Measurements from ENCODE around the gene IL15RA.

The IL15RA gene

GRCh38 chr10:5977471-5978229 is at the start of gene IL15RA:
TSS of gene IL15RA (minus strand) at chr10:5977543. CDS start at chr10:5977492, 51 bp downstream.
- peak within 1 kb of the TSS; percentile 73 for H3K4me3 ChIP-seq (ENCODE audit: low read depth, low read length)

- no peak overlapping the region for H3K4me3 ChIP-seq (ENCODE audit: low read depth, low read length)
These were observed 48.4 kb upstream of the IL15RA start for GRCh38 chr10:6025683-6026255.

GRCh38 chr10:6024334-6024682 is 47.0 kb upstream of the IL15RA start:
- no peak overlapping the region for H3K4me3 ChIP-seq (ENCODE audit: low read depth, low read length)

GRCh38 chr10:6023661-6024333 is 46.5 kb upstream of the IL15RA start:
- no peak overlapping the region for H3K4me3 ChIP-seq (ENCODE audit: low read depth, low read length)

- no peak overlapping the region for H3K4me3 ChIP-seq (ENCODE audit: low read depth, low read length)
These were observed 45.3 kb upstream of the IL15RA start for GRCh38 chr10:6022660-6023059.

GRCh38 chr10:6020826-6021225 is 43.5 kb upstream of the IL15RA start:
- H3K4me3 ChIP-seq (ENCODE audit: low read depth, low read length), result no peak overlapping the region

- no peak overlapping the region for H3K4me3 ChIP-seq (ENCODE audit: low read depth, low read length)
These were observed 42.5 kb upstream of the IL15RA start for GRCh38 chr10:6019796-6020195.

GRCh38 chr10:6019010-6019782 is 41.9 kb upstream of the IL15RA start:
- H3K4me3 ChIP-seq (ENCODE audit: low read depth, low read length), result no peak overlapping the region

- H3K4me3 ChIP-seq (ENCODE audit: low read depth, low read length), result no peak overlapping the region
These were observed 41.1 kb upstream of the IL15RA start for GRCh38 chr10:6018422-6018821.

- H3K4me3 ChIP-seq (ENCODE audit: low read depth, low read length), result no peak overlapping the region
These were observed 40.5 kb upstream of the IL15RA start for GRCh38 chr10:6017781-6018354.

GRCh38 chr10:6014241-6014761 is 37.0 kb upstream of the IL15RA start:
- H3K4me3 ChIP-seq (ENCODE audit: low read depth, low read length), result no peak overlapping the region

- H3K4me3 ChIP-seq (ENCODE audit: low read depth, low read length), result no peak overlapping the region
These were observed 36.3 kb upstream of the IL15RA start for GRCh38 chr10:6013413-6014192.

GRCh38 chr10:6012121-6012905 is 35.0 kb upstream of the IL15RA start:
- H3K4me3 ChIP-seq (ENCODE audit: low read depth, low read length), result no peak overlapping the region

- no peak overlapping the region for H3K4me3 ChIP-seq (ENCODE audit: low read depth, low read length)
These were observed 34.2 kb upstream of the IL15RA start for GRCh38 chr10:6011558-6011957.

- no peak overlapping the region for H3K4me3 ChIP-seq (ENCODE audit: low read depth, low read length)
These were observed 33.2 kb upstream of the IL15RA start for GRCh38 chr10:6010569-6010968.

GRCh38 chr10:6009961-6010360 is 32.6 kb upstream of the IL15RA start:
- no peak overlapping the region for H3K4me3 ChIP-seq (ENCODE audit: low read depth, low read length)

GRCh38 chr10:6009150-6009549 is 31.8 kb upstream of the IL15RA start:
- H3K4me3 ChIP-seq (ENCODE audit: low read depth, low read length), result no peak overlapping the region

- no peak overlapping the region for H3K4me3 ChIP-seq (ENCODE audit: low read depth, low read length)
These were observed 31.3 kb upstream of the IL15RA start for GRCh38 chr10:6008497-6009142.

- no peak overlapping the region for H3K4me3 ChIP-seq (ENCODE audit: low read depth, low read length)
These were observed 29.6 kb upstream of the IL15RA start for GRCh38 chr10:6006991-6007390.
